K562 (cell line): ENCODE results near the gene ZNRF3.

ENCODE experiments used
- JUN ChIP-seq, 2 experiments: sonication (generic) in 1 of 2; formaldehyde crosslinking in 1 of 2; IDR thresholded peaks; 2 replicates each; pipeline versions ENCODE4 v1.6.1 to v1.8.0; 2012 to 2022; ENCODE audit warnings: borderline replicate concordance in 2 of 2, mild to moderate bottlenecking in 2 of 2, improper control_type of control experiment in 1 of 2, low read depth in 1 of 2, low read length in 1 of 2, missing genetic modification reagents in 1 of 2
- POLR2A ChIP-seq: fragments of 450-650 bp; conservative IDR thresholded peaks from 2 replicates; pipeline ENCODE4 v1.6.1; 2016
- TF ChIP-seq, protein P1 (sequence below), 3 experiments: IDR thresholded peaks in 2 of 3; conservative IDR thresholded peaks in 1 of 3; 2 replicates each; pipeline ENCODE4 v1.5.1; 2011 to 2012; ENCODE audit warnings: low read length in 3 of 3, mild to moderate bottlenecking in 3 of 3, control low read depth in 2 of 3, improper control_type of control experiment in 1 of 3, inconsistent platforms in 1 of 3, low read depth in 1 of 3, mixed read lengths in 1 of 3, moderate library complexity in 1 of 3; ENCODE audit not compliant: insufficient read depth in 2 of 3

DNA sequence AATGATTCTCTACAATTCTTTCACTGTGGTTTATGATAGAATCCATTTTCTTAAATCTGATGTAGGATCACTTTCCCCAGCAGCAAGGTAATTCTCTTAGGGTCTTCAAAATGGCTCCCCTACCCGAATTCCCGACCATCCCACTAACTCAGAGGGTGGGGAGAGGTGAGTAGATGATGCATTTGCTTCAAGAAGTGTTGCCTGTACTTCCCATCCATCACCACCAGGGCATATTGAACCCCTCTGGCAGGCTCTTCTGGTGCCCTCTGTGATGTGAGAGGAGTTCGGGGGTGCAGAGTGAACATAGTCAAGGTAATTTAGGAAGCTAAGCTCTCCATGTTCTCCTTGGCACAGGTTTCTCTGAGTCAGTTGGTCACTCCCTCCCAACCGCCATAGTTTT lies 52.3 kb downstream of the ZNRF3 start:
- no peak for TF ChIP-seq JUN (IDR thresholded peaks at IDR 0.05; ENCODE audit: borderline replicate concordance, low read depth, low read length)
- TF ChIP-seq JUN (CRISPR knock-in tag; IDR thresholded peaks at IDR 0.05; ENCODE audit: borderline replicate concordance), result no peak
- no peak for TF ChIP-seq POLR2A
- TF ChIP-seq, protein P1, sequence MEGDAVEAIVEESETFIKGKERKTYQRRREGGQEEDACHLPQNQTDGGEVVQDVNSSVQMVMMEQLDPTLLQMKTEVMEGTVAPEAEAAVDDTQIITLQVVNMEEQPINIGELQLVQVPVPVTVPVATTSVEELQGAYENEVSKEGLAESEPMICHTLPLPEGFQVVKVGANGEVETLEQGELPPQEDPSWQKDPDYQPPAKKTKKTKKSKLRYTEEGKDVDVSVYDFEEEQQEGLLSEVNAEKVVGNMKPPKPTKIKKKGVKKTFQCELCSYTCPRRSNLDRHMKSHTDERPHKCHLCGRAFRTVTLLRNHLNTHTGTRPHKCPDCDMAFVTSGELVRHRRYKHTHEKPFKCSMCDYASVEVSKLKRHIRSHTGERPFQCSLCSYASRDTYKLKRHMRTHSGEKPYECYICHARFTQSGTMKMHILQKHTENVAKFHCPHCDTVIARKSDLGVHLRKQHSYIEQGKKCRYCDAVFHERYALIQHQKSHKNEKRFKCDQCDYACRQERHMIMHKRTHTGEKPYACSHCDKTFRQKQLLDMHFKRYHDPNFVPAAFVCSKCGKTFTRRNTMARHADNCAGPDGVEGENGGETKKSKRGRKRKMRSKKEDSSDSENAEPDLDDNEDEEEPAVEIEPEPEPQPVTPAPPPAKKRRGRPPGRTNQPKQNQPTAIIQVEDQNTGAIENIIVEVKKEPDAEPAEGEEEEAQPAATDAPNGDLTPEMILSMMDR (IDR thresholded peaks at IDR 0.05 in 2 of 3, conservative IDR thresholded peaks at IDR 0.05 in 1 of 3; ENCODE audit: insufficient read depth in 2 of 3, low read depth in 1 of 3, low read length in 3 of 3), result peak; percentile 20 to 47 (median 39); a peak in 3 of 6 replicates
